Bone marrow (tissue), 2 donors: Measurements from ENCODE around the gene KIF6.

Source experiments
- DNase-seq, 2 donors: peaks; one replicate each; lab custom pipeline; 2025; lab: John Stamatoyannopoulos, UW

The KIF6 gene

DNA sequence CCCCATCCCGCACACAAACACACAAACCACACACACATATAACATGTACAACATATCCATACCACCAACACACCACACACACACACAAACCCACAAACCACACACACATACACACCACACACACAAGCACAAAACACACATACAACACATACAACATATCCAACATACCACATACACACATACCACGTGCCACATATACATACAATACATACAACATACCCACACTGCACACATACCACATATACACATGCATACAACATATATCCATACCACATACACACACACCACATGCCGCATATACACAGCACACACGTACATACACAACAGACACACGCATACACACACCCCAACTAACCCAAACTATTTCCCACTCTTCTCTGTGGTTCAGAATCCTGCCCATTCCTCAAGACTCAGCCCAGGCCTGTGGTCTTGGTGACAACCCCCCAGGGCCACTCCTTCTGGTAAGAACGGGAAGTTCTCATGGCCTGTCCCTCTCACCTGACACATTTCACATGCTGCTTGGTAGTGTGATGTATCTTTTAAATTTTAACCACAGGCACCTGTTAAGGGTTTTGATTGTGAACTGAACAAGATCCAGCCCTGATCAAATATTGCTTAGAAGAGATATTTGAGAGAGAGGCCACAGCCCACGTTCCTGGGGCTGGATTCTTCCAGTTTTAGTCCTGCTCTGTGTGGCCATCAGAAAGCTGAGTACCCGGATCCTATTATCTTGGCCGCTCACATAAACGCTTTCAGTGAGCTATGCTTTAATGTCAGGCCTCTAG is 346.8 kb downstream of the KIF6 start:
- DNase-seq, result no peak

DNA sequence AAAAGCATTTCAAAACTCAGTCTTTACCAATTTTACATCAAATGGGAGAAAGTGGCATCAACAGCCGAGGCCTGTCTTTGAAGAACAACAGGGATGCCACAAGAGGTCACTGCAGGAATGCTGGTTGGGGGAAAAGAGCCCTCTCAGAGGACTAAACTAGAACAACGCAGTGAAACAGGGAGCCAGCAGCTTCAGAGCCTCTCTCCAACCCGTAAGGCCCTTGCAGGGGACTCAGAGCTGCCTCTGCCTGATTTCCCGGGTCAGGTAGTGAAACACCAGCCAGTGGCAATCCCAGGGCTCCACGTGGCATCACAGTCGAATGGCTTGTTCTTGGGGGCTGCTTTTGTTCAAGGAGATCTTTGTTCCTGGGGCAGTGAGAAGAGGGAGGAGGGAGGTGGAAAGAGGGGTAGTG is 347.7 kb downstream of the KIF6 start:
- no peak for DNase-seq

DNA sequence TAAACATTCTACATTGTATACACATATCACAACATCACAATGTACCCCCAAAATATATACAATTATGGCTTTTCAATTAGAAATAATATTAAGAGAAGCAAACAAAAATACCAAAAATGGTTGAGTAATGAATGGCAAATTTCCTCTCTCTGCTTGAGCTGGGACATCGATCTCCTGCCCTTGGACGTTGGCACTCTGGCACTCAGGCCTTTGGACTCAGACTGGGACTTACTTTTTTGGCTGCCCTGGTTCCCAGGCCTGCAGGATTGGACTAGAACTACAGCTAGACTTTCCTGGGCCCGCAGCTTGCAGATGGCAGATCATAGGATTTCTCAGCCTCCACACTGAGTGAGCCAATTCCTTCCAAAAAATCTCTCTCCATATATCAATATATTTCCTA is 349.8 kb downstream of the KIF6 start:
- no peak for DNase-seq

DNA sequence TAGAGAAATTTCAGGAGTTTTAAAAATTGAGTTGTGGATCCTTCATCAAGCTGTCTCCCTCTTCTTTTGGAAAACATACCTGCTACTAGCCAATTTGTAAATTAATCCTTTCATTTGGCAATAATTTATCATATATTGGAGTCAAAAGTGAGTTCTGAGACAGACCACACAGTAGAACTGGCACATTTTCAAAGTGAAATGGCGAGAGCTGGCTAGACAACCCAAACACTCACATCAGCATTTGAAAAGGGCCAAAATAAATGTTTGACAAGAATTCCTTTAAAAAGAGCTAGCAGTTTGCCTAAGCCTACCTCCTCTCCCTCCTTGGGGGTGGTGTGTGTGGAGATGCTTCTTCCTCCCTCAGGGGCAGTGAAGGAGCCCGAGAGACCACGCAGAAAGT is 354.8 kb downstream of the KIF6 start:
- no peak for DNase-seq

DNA sequence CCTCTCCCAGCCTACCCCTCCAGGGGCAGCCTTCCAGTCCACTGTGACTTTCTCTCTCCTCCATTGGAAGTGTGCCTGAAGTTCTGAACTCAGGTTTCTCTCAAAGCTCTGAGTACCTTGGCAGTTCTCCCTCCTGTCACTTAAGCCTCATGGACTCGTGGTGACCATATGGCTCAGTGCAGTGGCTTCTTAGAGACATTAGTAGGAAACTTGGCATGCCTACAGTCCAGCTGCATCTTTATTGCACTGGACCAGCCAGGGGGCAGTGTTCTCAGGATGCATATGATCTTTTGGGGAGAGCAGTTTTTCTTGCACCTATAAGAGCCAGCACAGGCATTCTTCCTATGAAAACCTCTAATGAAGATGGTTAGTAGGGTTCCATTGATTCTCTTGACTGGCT is 355.2 kb downstream of the KIF6 start:
- no peak for DNase-seq

DNA sequence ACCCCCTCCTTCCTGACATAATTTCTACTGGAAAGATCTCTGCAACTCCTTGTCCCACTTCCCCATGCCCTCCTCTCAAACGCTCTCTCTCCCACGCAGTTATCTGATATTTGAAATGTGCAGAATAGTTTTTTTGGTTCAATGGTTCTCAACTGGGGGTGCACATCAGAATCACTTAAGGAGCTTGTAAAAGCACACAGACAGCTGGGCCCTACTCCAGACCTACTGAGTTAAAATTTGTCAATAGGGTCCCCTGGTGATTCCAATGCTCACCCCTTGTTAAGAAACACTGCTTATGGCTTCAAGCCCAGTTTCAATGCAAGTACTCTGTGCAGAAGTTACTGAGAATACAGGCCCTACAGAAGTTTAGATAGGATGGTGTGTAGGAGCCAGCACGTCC is 357.5 kb downstream of the KIF6 start:
- DNase-seq, result no peak

DNA sequence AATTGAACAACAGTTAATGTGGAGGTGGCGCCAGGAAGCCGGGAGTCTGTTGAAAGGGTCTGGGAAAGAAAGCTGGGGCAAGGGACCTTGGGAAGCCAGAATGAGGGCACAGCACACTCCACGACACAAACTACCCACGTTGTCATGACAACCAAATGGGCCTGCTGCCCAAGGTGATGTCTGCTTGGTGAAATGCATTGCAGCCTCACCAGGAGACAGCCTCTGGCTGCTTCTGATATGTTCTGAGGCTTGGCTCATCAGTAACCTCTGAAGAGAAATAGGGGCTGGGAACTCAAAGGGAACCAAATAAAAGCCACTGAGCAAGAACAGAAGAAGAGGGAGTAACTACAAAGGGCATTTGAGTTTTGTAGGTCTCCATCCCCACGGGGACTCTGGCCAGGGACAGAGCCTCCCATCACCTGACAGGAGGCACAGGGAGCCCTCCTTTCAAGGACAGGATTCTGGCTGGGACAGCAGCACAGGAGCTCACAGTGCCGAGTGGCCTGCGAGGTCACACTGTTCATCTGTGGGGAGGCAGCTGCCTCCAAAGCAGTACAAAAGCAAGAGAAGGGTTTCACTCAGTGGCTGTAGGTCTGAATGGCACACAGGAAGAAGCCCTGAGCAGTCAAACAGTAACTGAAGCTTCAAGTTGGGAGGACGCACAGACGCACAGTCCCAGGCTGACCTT is 358.1 kb downstream of the KIF6 start:
- DNase-seq, result no peak

DNA sequence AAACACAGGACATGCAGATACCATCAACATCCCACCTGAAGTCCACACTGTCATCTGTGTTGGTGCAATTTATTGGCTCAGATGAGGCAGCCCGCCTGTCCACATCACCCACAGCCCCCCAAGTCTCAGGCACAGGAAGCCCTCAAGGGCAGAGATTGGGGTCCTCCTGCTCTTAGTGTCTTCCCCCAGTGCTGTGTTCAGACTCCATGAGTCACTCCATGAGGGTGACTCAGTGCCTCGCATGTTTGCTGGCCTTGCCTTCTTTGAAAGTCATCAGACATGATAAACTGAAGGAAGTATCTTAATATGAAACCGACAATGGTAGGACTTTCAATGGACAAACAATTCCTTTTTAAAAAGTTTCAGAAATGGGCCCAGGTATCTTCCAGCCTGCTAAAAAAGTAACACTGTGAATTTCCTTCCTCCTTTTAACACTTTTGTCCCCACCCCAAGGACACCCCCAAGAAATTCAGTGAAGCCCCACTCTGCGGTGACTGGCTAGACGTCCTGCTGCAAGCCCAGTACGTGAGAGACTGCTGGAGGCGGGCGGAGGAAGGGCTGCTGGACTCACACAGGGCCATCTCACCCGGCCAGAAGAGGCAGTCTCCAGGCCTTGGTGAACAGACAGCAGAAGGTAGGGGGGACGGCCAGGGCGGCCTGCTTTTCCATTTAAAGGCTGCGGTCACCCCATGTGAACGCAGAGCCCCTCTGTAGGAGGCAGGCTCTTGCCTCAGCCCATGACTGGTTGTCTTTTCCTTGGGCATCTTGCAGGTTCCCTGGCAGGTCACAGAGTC is 359.7 kb downstream of the KIF6 start:
- no peak for DNase-seq

DNA sequence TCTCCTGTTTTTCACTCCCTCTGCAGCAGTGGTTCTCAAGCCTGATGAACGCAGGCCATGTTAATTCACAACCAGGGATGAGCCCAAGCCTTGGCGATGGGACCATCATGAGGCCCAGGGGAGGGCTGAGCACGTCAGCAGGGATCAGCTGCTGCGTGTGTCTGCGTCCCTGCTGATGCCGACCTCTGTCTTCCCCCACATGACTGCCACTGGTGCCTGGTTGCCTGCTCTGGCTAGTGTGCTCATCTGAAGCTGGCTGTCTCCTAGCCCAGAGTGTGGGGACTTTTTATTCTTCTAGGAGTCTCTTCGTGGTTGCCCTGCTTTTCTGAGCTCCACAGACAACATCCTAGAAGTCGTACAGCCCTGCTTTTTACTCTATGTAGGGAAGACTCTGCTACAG is 361.9 kb downstream of the KIF6 start:
- DNase-seq, result no peak

DNA sequence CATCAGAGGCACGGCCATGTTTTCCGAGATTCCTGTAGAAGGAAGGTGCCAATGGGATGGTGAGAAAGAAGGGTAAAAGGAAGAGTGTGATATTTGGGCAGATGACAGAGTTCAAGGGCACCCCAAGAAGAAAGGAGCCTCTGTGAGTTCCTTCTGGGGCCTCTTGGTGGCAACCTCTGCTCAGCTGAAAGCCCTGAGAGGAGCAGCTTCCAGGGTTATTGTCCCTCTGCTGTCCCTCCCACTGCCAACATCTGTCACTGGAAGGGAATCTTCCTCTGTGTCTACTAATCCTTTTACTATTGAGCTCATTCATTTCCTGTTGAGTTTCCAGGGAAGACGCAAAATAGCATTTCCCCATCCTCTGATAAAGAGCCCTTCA is 362.7 kb downstream of the KIF6 start:
- no peak for DNase-seq

DNA sequence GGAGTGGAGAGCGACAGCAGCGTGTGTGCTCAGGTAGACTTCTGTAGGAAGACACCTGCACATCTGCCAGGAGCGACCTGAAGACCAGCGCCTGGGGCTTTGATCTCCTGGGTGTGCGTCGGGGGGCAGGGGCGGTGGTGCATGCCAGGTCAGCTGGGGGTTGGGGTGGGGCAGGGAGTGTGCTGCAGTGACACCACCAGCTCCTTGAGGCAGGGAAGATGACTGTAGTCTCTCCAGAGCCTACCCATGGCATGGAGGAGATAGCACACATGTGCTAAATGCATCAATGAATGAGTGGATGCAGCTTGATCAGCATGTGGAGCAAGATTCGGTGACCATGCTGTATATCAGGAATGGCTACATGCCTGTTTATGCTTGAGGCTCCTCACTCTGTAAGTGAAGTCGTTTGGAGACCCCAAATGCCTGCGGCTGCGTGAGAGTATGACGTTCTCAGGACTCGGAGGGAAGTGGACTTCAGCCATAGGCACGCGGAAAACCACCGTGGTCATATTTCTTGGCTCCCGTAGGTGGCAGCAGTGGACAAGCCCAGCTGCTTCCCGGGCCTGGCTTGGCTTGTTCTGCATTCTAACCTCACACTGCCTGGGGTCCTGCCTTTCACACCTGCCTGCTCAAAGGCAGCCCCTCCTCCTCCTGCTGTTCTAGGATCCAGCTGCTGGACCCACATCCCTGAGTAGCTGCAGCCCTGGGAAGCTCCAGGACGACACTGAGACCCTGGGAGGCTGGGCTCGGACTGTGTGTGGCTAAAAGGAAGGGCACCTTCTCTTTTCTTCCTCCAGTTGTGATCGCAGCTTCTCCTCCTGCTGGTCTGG is 363.3 kb downstream of the KIF6 start:
- peak in 1 of 2 donors; percentile 50 for DNase-seq

DNA sequence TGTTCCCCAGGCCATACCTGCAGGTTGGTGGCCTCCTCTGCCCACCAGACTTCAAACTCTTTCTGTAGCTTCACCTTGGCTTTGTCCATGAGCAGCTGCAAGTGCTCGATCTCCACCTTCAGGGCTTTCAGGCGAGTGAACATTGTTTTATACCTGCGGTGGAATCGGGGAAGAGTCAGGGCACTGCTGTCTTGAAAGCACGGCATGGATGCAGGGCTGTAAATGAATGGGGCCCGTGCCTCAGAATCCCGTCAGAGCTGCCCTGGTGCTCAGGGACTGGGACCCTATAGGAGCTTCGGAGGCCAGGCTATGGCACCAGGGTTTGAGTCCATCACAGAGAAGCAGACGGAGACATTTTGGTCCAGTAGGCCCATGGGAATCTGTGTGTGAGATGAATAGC is 364.8 kb downstream of the KIF6 start:
- no peak for DNase-seq

DNA sequence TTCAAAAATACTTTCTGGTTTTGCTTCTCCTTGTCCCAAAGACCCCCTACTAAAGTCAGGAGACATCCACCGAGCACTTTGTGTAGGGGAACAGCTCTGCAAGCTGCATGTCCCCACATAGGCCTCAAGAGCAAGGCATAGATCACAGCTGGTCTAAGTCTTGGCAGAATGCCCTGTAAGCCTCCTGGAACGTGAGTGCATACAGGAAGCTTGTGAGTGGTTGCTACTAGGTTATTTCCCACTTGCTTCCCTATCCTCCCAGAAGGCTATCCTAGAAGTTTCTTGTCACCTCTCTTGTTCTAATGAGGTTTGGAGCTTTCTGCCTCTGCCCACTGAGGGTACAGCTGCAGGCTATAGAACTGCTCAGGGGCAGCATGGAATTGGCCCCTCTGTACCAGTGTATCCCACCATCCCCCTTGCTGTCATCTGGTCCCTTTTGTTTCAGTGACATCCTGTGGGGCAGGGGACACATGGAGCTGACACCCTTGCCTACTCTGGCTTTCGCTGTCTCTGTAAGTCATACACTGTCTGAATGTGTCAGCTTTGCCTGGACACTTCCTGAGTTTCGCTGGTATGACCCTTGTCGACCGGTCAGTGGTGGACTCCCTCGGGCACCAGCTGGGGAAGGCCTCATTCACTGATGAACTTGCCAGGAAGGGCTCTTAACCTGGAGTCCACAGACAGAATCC is 367.1 kb downstream of the KIF6 start:
- no peak for DNase-seq

DNA sequence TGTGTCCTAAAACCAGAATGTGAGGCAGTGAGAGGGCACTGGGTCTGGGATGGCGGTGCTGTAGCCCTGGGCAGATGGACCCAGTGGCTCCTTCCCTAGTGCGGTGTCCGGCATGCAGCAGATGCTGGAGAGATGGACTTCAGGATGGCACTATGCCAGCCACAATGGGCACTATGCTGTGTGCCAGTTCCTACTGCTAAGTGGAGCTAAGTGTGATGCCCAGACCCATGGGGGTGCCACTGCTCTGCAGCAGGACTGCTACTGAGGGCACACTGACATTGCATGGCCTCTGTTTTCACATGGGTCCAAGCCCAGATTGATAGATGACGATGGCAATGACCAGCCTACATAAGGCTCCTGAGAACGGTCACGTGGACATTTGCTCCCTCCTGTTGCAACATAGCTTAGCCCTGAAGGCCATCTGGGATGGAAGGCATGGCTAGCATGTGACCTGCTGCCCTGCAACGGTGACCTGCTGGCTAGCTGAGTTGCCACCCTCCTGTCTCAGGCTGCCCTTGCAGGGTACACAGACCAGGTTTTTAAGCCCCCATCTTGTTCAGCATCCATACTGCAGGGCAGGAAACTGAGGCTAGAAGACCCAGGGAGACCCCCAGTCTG is 371.4 kb downstream of the KIF6 start:
- no peak for DNase-seq

DNA sequence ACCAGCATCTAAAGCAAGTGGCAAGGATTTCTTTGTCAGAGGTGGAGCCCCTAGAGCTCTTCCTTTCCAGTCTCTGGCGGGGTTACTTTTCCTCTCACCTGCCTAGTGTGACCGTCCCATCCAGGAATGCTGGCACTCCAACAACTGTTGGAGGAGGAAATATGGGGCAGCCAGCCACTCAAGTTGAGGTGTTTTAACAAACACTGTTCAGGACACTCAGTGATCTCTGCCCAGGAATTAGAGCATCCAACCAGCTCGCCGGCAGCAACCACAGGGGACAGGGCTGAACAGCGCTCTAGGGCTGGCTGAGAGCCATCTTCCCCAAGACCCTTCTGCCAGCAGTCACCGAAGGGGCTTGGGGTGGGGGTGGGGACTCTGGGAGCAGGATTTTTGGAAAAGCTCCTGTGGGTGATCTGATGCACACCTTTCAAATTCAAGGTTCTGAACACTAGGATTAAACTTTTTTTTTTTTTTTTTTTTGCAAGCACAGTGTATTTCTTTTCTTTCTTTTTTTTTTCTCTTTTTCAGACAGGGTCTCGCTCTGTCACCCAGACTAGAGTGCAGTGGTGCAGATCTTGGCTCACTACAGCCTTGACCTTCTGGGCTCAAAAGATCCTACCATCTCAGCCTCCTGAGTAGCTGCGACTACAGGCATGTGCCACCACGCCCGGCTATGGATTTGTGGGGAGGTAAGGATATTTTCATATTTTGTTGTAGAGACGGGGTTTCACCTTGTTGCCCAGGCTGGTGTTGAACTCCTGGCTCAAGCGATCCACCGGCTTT is 374.3 kb downstream of the KIF6 start:
- DNase-seq, result no peak

DNA sequence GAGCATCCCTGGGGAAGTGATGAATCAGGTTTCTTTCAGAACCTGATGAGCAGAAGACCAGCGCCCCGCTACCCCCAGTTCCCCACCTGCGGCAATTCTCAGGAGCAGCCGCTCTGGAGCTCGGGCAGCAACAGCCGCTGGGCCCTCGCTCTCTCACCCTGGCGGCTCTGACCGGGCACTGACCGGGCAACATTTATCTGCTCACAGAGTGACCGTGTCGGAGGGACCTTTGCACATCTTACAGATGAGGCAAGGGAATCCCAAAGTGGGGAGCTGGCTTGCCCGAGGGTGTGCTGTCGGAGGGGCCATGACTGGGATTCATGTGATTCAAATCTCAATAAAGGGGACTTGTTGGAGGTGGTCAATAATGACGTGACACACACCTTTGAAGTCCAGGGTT is 376.5 kb downstream of the KIF6 start:
- DNase-seq, result no peak

DNA sequence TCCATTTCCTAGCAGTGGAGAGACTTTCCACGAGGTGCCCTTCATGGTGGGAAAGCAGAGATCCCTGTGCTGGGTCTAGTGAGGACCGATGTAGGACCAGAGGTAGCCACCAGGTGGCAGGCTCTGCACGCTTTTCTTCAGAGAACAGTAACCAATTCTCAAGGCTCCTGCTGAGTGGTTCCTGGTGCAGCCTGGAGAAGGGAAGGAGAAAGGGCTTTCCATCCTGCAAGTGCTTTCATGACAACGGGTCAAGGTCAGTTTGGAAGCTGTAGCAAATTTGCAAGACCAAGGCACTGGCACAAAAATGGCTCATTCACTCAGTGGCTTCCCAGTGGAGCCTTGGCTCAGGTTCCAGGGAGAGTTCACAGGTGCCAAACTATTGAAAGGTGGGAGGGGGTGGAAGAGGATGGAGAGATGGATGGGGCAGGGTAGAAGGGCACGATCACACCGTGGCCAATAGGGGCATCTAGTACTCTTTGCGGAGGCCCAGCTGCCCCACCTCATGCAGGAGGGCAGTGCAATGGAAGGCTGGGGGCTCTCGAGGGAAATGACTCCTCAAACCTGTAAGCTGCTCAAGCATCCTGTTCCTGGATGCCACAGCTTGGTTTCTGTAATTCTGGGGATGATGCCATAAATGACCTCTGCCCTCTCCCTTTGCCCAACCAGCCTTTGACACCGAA is 377.2 kb downstream of the KIF6 start:
- peak; percentile 11 to 37 for DNase-seq

DNA sequence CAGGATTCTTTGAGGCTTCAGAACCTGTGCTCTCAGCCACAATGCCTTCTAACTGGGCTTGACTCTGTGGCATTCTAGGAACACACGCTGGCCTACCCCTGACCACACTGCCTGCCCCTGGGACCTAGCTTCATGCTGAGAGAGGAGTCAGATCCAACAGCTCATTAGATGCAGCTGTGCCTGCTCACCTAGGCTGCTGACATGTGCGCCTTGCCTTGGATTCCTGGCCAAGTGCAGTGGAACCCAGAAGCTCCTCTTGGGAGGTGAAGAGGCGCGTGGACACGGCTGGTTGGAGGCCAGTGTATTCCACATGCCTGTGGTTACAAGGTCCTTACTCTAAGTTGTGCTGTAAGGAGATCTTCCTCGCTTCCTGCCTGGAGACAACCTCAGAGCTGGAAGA is 378.0 kb downstream of the KIF6 start:
- DNase-seq, result no peak

DNA sequence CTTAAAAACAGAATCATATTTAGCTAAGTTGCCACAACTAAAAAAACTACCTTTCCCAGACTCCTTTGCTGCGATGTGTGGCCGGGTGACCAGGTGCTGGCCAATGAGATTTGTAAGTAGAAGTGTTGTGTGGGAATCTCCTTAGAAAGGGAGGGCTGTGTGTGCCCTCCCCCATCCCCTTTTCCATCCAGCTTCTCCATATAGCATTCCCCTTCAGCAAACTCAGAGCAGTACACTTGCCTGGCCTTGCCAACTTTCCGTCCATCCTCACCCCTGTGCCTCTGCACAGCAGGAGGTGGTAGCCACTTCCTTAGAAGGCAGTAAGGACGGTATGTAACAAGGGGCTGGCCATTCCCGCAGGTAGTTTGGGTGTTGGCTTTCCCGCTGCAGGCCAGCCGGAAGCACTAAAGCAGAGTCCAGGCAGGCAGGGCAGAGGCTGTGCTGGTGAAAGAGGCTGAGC is 380.4 kb downstream of the KIF6 start:
- no peak for DNase-seq
